Thoracic aorta (tissue), 2 donors: ENCODE measurements around the gene FKBP8. TPM values are rescaled to one million over a fixed set of nuclear protein-coding genes. Genes with fewer than 3 reads are reported as not detected.

Experiments
- ATAC-seq: fragments of 150-250 bp; one replicate; pipeline ENCODE4 v1.8.0; 2017; ENCODE audit warnings: low read depth; ENCODE audit not compliant: insufficient number of reproducible peaks, low FRiP score
- DNase-seq: peaks from one replicate; pipeline ENCODE4 v3.0.0-alpha.2; 2020; ENCODE audit warnings: low spot score
- H3K27ac ChIP-seq, 2 donors: fragments of 200-600 bp; sonication (generic); 1 replicate in 1 of 2; 2 replicates in 1 of 2; pipeline ENCODE4 v1.5.1; 2016; ENCODE audit warnings: mild to moderate bottlenecking in 2 of 2, moderate library complexity in 2 of 2
- H3K27me3 ChIP-seq: fragments of 200-600 bp; sonication (generic); replicated peaks from 2 replicates; pipeline ENCODE4 v1.6.0; 2016; ENCODE audit warnings: mild to moderate bottlenecking; ENCODE audit not compliant: insufficient read depth
- H3K36me3 ChIP-seq: fragments of 200-600 bp; sonication (generic); one replicate; pipeline ENCODE4 v1.5.1; 2016
- H3K4me1 ChIP-seq, 2 donors: fragments of 200-600 bp; sonication (generic); 1 replicate in 1 of 2; 2 replicates in 1 of 2; pipeline versions ENCODE4 v1.5.1 to v1.6.0; 2016; ENCODE audit warnings: low read depth in 2 of 2, mild to moderate bottlenecking in 1 of 2; ENCODE audit not compliant: control insufficient read depth in 1 of 2
- H3K4me3 ChIP-seq: fragments of 200-600 bp; sonication (generic); 2 replicates; pipeline ENCODE4 v1.5.1; 2016; ENCODE audit warnings: mild to moderate bottlenecking
- H3K9me3 ChIP-seq: fragments of 200-600 bp; sonication (generic); 2 replicates; pipeline ENCODE4 v1.5.1; 2016
- total RNA-seq, 2 donors: library from RNA; depleted of rRNA; stranded (reverse); fragments of >200 nt; gene quantifications; one replicate each; pipeline versions ENCODE4 v1.1.0 to v1.2.3, GENCODE V29; 2016
- TF ChIP-seq, protein P1 (sequence below): fragments of 200-600 bp; sonication (generic); IDR thresholded peaks from one replicate; pipeline ENCODE4 v1.5.1; 2019; ENCODE audit warnings: antibody characterized with exemption

FKBP8 gene
- total RNA-seq, 2 donors from 2014 or later = 237 to 446 TPM

DNA sequence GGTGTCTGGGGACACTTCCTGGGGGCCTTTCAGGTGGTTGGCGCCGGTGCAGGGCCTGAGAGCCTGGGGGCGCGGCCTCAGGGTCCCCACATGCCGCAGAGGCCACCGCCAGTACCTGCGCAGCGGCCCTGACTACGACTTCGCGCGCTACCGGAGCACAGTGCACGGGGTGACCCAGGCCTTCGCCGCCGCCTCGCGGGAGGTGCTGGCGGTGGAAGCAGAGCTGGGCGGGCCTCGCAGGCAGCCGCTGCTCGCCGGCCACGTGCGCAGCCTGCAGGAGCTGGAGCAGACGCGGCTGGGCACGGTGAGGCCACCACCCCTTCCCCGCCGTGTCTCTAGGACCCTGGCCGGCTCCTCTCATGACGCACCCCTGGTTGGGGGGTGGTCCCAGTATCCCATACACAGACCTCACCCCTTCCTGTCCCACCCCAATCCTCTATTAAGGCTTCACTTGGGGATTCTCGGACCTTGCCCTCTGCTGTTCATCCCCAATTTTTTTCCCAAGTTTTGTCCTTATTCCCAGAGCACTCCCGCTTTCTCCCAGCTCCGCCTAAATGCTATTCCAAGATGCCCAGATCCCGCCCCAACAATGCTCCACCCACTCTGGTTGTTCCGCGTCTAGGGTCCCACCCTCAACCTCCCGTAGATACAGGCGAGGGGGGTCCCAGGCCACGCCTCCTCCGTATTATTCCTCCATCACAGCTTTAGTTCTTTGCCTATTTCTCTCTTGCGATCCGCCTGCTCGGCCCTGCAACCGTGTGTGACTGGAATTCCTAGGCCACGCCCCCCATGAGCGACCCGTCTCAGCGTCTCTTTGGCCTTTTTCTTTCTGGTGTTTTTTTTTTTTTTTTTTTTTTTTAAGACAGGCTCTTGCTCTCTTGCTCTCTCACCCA is 46.3 kb upstream of the FKBP8 start:
- Histone ChIP-seq H3K27ac (peak overlapping the region; percentile 84 to 86), H3K9me3 (no peaks in the 10 kb centered on the region), H3K36me3 (peaks cover 8% of the 10 kb centered on the region), H3K27me3 (no peaks in the 10 kb centered on the region), H3K4me1 (peaks cover 14 to 27% of the 10 kb centered on the region in 2 donors), H3K4me3 (peak overlapping the region; percentile 89)
- ATAC-seq (peak; percentile 6), DNase-seq (no peak)
- TF ChIP-seq, protein P1, sequence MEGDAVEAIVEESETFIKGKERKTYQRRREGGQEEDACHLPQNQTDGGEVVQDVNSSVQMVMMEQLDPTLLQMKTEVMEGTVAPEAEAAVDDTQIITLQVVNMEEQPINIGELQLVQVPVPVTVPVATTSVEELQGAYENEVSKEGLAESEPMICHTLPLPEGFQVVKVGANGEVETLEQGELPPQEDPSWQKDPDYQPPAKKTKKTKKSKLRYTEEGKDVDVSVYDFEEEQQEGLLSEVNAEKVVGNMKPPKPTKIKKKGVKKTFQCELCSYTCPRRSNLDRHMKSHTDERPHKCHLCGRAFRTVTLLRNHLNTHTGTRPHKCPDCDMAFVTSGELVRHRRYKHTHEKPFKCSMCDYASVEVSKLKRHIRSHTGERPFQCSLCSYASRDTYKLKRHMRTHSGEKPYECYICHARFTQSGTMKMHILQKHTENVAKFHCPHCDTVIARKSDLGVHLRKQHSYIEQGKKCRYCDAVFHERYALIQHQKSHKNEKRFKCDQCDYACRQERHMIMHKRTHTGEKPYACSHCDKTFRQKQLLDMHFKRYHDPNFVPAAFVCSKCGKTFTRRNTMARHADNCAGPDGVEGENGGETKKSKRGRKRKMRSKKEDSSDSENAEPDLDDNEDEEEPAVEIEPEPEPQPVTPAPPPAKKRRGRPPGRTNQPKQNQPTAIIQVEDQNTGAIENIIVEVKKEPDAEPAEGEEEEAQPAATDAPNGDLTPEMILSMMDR = peak; percentile 29

DNA sequence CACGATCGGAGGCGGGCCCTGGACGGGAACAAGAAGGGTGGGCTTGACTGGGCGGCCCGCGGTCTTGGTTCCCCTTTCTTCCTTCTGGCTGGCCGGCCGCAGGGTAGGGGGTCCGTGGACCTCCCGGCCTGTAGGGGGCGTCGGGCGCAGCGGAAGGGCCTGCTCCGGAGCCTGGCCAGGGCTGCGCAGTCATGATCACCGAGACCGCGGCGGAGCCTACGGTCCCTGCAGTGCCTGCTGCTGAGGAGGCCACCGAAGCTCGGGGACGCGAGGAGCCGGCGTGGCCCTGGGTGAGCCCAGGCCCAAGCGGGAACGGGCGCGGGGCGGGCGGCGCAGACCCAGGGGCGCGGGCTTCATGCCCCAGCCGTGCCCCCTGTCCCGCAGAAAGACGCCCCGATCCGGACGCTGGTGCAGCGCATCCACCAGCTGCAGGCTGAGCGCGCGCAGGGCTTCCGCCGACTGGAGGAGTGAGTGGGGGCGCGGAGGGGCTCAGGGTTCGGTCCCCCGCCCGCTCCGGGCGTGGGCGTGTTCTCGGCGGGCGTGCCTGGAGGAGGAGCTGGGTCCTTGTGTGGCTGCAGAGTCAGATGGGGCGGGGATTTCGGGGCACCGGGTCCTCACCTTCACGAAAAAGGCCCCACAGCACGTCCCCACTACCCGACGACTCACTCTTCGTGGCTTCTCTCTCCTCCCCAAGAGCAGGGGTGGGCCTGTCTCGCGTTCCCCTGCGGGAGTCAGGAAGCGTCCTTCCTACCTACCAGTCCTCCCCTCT is 45.4 kb upstream of the FKBP8 start, which contains the start of gene REX1BD:
Gene REX1BD (plus strand): TSS at position 188 of the 769 bp plus-strand sequence. CDS start 4 bp downstream, at position 192.
- DNase-seq (peak; percentile 57), ATAC-seq (peak; percentile 19)
- H3K9me3 ChIP-seq = no peaks in the 10 kb centered on the region
- TF ChIP-seq, protein P1 = peak; percentile 83
- H3K4me1 ChIP-seq = peaks cover 11 to 21% of the 10 kb centered on the region in 2 donors
- peak within 1 kb of the TSS; percentile 89 for H3K4me3 ChIP-seq
- peak within 1 kb of the TSS; percentile 84 to 86 for H3K27ac ChIP-seq
- H3K27me3 ChIP-seq = no peaks in the 10 kb centered on the region
- peaks cover 8% of the 10 kb centered on the region for H3K36me3 ChIP-seq

DNA sequence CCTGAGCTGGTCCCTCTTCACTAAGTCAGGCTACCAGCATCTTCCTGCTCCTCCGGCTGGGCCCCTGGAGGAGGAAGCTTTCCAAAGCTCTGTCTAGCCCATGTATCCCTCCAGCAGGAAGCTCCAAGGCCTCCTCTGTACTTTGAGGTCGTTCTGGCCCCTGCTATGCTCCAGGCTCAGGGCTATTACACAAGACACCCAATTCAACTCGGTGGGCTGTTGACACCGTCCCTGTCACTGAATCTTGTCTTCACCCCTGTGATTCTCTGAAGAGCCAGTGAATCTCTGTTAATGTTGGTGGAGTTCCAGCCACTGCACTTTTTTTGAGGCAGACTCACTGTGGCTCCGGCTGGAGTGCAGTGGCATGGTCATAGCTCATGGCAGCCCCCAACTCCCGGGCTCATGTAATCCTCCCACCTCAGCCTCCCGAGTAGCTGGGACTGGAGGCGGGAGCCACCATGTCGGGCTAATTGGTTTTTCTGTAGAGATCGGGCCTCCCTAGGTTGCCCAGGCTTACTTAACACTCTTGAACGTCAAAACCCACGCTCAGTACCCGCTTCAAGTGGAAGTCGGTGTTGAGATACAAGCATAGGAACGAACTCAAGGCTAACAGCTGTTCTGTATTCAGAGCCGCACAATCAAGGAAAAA is 44.7 kb upstream of the FKBP8 start:
- Histone ChIP-seq H3K4me1 (peaks cover 11 to 21% of the 10 kb centered on the region in 2 donors), H3K27me3 (no peaks in the 10 kb centered on the region), H3K9me3 (no peaks in the 10 kb centered on the region), H3K36me3 (peaks cover 8% of the 10 kb centered on the region), H3K4me3 (peak overlapping the region; percentile 89), H3K27ac (peak overlapping the region; percentile 84 to 86)
- DNase-seq = no peak
- no peak for ATAC-seq
- TF ChIP-seq, protein P1 = no peak

DNA sequence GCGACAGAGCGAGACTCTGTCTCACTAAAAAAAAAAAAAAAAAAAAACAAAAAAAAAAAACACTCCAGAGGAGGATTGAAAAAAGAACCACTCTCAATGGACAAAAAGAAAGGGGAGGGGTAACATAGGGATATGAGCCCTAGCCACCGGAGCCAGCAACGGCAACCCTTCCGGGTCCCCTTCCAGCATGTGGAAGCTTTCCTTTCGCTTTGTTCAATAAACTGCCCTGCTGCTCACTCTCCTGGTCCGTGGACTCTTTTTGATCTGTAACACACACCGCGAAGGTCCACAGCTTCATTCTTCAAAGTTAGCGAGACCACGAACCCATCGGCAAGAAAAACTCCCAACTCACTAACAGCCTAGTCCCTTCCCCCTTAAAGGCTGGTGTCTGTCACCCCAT is 44.2 kb upstream of the FKBP8 start:
- ATAC-seq (no peak), DNase-seq (no peak)
- Histone ChIP-seq H3K36me3 (peaks cover 8% of the 10 kb centered on the region), H3K4me1 (peaks cover 11 to 21% of the 10 kb centered on the region in 2 donors), H3K27me3 (no peaks in the 10 kb centered on the region), H3K9me3 (no peaks in the 10 kb centered on the region), H3K4me3 (no peak overlapping the region), H3K27ac (no peak overlapping the region)
- TF ChIP-seq, protein P1 = no peak
